Muscle of leg (tissue), 11 donors: ENCODE measurements around the gene WNT7B. TPM values are rescaled to one million over a fixed set of nuclear protein-coding genes. Genes with fewer than 3 reads are reported as not detected.
A peak's percentile ranks its signal among the peaks of the same experiment; 100 is the strongest.

ENCODE experiments used
- DNase-seq: peaks from one replicate; pipeline ENCODE4 v3.0.0; 2013
- H3K27ac ChIP-seq: one replicate; pipeline ENCODE4 v1.5.1; 2013; ENCODE audit warnings: mild to moderate bottlenecking, low read length, control low read depth
- H3K27me3 ChIP-seq: one replicate; pipeline ENCODE4 v1.6.1; 2013; ENCODE audit warnings: low read length; ENCODE audit not compliant: control insufficient read depth, insufficient read depth
- H3K36me3 ChIP-seq: one replicate; pipeline ENCODE4 v1.6.1; 2013; ENCODE audit warnings: low read length; ENCODE audit not compliant: control insufficient read depth, insufficient read depth
- H3K4me1 ChIP-seq: one replicate; pipeline ENCODE4 v1.6.1; 2013; ENCODE audit warnings: low read length; ENCODE audit not compliant: control insufficient read depth, insufficient read depth
- H3K4me3 ChIP-seq: one replicate; pipeline ENCODE4 v1.5.1; 2013; ENCODE audit warnings: low read length, control low read depth
- H3K9me3 ChIP-seq: replicated peaks from 2 replicates; pipeline ENCODE4 v1.6.1; 2013; ENCODE audit warnings: low read depth, low read length; ENCODE audit not compliant: control insufficient read depth
- WGBS: methylation state at CpG from one replicate; pipeline ENCODE4 v1.1.5; 2013; ENCODE audit warnings: missing lambda C conversion rate; ENCODE audit not compliant: insufficient coverage; 5-methylcytosine and 5-hydroxymethylcytosine counted together
- polyA plus RNA-seq, 8 donors: library from polyadenylated mRNA; unstranded; fragments of 120-200 nt; gene quantifications; one replicate each; pipeline versions ENCODE4 v1.2.1 to v1.2.3, GENCODE V29; 2013; ENCODE audit warnings: inconsistent platforms in 1 of 8, low replicate concordance in 1 of 8; ENCODE audit not compliant: insufficient read length in 8 of 8, insufficient read depth in 1 of 8
- total RNA-seq: library from RNA; stranded (reverse); fragments of 120-200 nt; gene quantifications from one replicate; pipeline ENCODE4 v1.2.4, GENCODE V29; 2013

The WNT7B gene
- total and polyA plus RNA-seq, 9 donors = 0.04 to 3.4 (median 0.08) TPM; not detected in 2

DNA sequence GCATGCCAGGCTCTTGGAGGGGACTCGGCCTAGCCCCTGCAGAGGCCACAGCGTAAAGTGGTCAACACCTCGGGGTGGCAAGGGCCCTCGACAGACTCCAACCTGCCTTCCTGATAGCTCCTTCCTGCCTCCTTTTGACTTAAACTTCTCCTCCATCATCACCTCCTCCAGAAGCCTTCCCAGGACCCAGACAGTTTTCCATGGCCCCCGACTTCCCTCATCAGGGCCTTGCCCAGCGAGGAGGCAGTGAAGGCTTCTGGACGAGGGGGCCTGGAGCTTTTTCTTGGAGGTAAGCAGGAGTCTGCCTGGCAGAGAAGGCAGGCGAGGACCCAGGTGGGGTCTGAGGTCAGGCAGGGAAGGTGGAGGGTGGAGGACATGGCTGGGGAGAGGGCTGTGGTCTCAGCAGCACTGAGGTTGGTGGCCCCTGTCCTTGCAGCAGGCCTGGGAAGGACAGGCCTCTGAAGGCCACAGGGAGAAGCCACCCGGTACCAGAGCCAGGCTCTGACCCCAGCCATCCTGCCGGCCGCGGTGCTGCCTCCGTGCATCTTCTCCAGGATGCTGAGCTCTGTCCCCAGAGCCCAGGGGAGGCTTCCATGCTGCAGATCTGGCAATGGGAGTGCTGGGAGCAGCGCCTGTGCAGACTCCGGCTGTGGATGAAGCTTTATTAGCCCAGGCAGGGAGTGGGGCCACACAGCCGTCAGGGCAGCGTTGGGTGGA, 81.4 kb downstream of the WNT7B start:
- Histone ChIP-seq H3K4me1 (peaks cover 14% of the 10 kb centered on the region), H3K27me3 (peaks cover 14% of the 10 kb centered on the region), H3K9me3 (no peaks in the 10 kb centered on the region), H3K27ac (no peak overlapping the region), H3K36me3 (no peaks in the 10 kb centered on the region), H3K4me3 (no peak overlapping the region)
- no peak for DNase-seq
- WGBS = 83% methylated on average over 14 of the region's 17 CpGs

GRCh38 chr22:45893516-45893915, 83.4 kb downstream of the WNT7B start:
- WGBS = 68% methylated on average over 9 of the region's 9 CpGs
- Histone ChIP-seq H3K27me3 (peaks cover 27% of the 10 kb centered on the region), H3K27ac (no peak overlapping the region), H3K4me3 (no peak overlapping the region), H3K9me3 (no peaks in the 10 kb centered on the region), H3K4me1 (peaks cover 18% of the 10 kb centered on the region), H3K36me3 (no peaks in the 10 kb centered on the region)
- DNase-seq = no peak

DNA sequence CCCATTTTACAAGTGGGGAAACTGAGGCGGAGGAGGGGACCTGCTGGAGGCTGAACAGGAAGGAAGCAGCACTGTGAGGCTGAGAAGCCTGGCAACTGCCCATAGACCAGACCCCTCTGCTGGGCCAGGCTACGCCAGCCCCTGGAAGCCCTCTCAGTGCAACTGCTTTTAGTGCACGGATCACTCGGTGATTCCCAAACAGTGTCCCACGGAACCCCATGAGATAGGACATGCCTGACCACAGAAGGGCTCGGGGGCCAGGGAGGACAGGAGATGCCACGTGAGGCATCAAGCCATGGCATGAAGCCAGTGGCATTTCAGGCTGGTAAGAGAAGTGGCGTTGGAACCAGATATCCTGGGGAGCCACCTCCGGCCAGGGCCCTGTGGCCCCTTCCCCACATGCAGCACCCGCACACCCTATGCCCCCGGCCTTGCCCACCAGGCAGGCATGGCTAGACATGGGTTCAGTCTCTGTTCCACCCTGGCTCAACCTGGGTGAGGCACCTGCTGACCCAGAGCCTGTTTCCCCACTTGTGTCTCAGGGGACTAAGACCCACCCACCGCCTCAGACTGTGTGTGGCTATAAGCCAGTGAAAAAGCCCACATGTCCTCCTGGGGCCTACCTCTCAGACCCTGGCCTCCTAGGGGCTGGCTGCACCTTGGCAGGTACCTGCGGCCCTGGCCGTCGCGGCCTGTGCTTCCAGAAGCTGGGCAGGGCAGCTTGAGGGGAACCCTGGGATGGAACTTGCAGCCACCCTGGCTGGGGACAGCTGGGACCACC, 84.1 kb downstream of the WNT7B start:
- 83% methylated on average over 11 of the region's 16 CpGs for WGBS
- no peak overlapping the region for H3K27ac ChIP-seq
- H3K4me3 ChIP-seq = no peak overlapping the region
- DNase-seq = no peak
- H3K36me3 ChIP-seq = no peaks in the 10 kb centered on the region
- peaks cover 18% of the 10 kb centered on the region for H3K4me1 ChIP-seq
- no peaks in the 10 kb centered on the region for H3K9me3 ChIP-seq
- H3K27me3 ChIP-seq = peaks cover 28% of the 10 kb centered on the region

GRCh38 chr22:45891996-45892621, 84.9 kb downstream of the WNT7B start:
- peaks cover 28% of the 10 kb centered on the region for H3K27me3 ChIP-seq

DNA sequence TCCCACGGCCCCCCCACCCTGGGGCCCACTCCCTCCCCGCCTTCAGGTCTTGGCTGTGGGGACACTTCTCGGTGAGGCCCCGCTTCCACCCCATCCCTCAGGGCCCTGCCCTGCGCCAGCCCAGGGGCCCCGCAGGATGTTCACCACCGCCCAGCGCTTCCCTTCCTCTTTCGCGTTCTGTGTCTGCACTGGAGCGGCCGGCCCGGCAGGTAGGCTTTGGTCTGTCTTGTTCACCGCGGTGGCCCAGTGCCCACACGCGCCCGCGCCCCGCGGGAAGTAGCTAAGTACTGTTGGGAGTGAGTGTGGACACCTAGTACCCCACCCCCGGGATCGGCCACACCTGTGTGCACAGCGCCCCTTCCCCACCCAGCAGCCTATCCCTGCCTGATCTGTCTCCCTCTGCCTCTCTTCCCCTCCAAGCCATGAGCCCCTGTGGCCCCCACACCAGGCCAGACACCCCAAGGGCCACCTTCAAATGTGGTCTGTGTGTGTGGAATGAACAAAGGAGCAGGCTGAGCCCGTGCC, 85.4 kb downstream of the WNT7B start:
- H3K27me3 ChIP-seq = peaks cover 28% of the 10 kb centered on the region
- 61% methylated on average over 12 of the region's 25 CpGs for WGBS

More at GRCh38 chr22:45891996-45892621, 84.9 kb downstream of the WNT7B start:
- 66% methylated on average over 15 of the region's 22 CpGs for WGBS
- Histone ChIP-seq H3K9me3 (no peaks in the 10 kb centered on the region), H3K4me1 (peaks cover 15% of the 10 kb centered on the region), H3K36me3 (no peaks in the 10 kb centered on the region), H3K27ac (no peak overlapping the region), H3K4me3 (no peak overlapping the region)
- no peak for DNase-seq

GRCh38 chr22:45891021-45891421, 85.9 kb downstream of the WNT7B start:
- Histone ChIP-seq H3K27me3 (peaks cover 26% of the 10 kb centered on the region), H3K9me3 (no peaks in the 10 kb centered on the region), H3K4me3 (no peak overlapping the region), H3K36me3 (no peaks in the 10 kb centered on the region), H3K4me1 (peaks cover 5% of the 10 kb centered on the region), H3K27ac (no peak overlapping the region)
- no peak for DNase-seq
- WGBS = 71% methylated on average over 36 of the region's 37 CpGs

More for the DNA sequence above, 85.4 kb downstream of the WNT7B start:
- H3K36me3 ChIP-seq = no peaks in the 10 kb centered on the region
- no peak overlapping the region for H3K4me3 ChIP-seq
- no peak overlapping the region for H3K27ac ChIP-seq
- no peaks in the 10 kb centered on the region for H3K9me3 ChIP-seq
- H3K4me1 ChIP-seq = peaks cover 10% of the 10 kb centered on the region
- no peak for DNase-seq

DNA sequence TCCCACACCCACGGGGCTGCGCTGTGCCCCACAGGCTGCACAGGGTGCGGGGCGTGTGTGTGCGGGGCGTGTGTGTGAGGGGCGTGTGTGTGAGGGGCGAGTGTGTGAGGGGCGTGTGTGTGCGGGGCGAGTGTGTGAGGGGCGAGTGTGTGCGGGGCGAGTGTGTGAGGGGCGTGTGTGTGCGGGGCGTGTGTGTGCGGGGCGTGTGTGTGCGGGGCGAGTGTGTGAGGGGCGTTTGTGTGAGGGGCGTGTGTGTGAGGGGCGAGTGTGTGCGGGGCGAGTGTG, 86.7 kb downstream of the WNT7B start:
- 100% methylated on average over 1 of the region's 26 CpGs for WGBS
- DNase-seq = no peak
- Histone ChIP-seq H3K36me3 (no peaks in the 10 kb centered on the region), H3K27me3 (peaks cover 26% of the 10 kb centered on the region), H3K4me3 (no peak overlapping the region), H3K9me3 (no peaks in the 10 kb centered on the region), H3K4me1 (peaks cover 4% of the 10 kb centered on the region), H3K27ac (no peak overlapping the region)

DNA sequence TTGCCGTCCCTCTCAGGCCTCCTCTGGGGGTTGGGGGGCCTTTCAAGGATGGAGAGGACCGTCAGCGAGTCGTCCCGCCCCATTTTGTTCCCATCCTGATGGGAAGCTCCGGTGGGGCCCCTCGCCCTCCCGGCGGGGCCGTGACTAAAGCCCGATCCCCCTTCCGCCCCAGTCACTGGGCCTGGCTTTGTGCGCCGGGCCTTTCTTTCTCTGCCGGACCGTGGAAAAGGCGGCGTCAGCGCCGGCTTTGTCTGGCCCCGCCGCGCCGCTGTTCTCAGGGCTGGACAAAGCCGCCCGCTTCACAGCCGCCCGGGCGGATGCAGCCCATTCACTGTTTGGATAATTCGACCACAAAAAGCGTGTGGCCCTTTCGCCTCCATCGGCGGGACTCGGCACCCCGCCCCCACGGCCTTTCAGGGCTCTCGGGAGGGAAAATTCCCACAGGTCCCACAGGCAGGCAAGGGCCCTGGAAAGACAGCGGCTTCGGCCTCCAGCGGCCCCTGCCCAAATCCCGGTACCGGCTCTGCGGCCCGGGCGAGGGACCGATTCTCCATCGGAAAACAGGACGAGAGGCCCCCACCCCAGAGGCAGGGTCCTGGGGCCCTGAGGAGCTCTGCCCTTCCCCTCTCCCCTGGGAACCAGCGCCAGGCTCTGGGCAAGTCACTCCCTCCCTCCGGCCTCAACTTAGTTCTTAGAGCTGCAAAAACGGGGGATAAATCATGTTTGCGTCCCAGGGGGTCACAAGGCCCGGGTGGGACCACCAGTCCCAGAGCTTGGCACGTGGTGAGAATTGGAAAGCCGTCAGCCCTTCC, 87.2 kb downstream of the WNT7B start:
- peaks cover 26% of the 10 kb centered on the region for H3K27me3 ChIP-seq
- H3K36me3 ChIP-seq = no peaks in the 10 kb centered on the region
- H3K4me3 ChIP-seq = no peak overlapping the region
- H3K9me3 ChIP-seq = no peaks in the 10 kb centered on the region
- H3K27ac ChIP-seq = no peak overlapping the region
- peaks cover 8% of the 10 kb centered on the region for H3K4me1 ChIP-seq
- WGBS = 26% methylated on average over 53 of the region's 56 CpGs
- DNase-seq = peak; percentile 36

DNA sequence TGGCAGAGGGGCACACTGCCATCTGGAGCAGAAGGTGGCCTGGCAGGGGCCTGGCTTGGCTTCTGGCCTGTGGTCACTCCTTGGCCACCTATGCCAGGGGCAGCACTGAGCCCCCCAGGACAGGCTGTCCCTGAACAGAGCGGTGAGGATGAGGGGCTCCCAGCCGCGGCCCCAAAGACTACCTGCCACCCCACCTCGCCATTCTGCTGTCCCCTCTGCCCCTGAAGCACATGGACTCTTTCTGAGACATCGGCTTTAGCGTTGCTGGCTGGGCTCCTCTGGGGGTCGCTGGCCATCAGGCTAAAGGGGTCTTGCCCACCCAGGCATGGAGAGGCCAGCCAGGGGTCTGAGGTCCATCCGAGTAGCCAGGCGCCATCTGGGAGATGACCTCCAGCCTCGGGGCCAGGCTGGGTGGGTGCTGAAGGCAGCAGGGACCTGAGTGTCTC, 87.8 kb downstream of the WNT7B start:
- H3K36me3 ChIP-seq = no peaks in the 10 kb centered on the region
- H3K4me3 ChIP-seq = no peak overlapping the region
- 63% methylated on average over 6 of the region's 10 CpGs for WGBS
- H3K27ac ChIP-seq = no peak overlapping the region
- peaks cover 26% of the 10 kb centered on the region for H3K27me3 ChIP-seq
- peaks cover 12% of the 10 kb centered on the region for H3K4me1 ChIP-seq
- H3K9me3 ChIP-seq = no peaks in the 10 kb centered on the region
- no peak for DNase-seq
